CD14-positive monocyte (primary cell): Measurements from ENCODE around the gene CD46. TPM values are rescaled to one million over a fixed set of nuclear protein-coding genes. Genes with fewer than 3 reads are reported as not detected.
A peak's percentile ranks its signal among the peaks of the same experiment; 100 is the strongest.

ENCODE experiments used
- DNase-seq, 3 donors: peaks; one replicate each; pipeline ENCODE4 v3.0.0-alpha.2; 2011 to 2022
- H2AFZ ChIP-seq: 2 replicates; pipeline ENCODE4 v1.6.0; 2012; ENCODE audit warnings: mild to moderate bottlenecking, low read depth, low read length, inconsistent platforms; ENCODE audit not compliant: insufficient read depth, poor library complexity, severe bottlenecking
- H3K27ac ChIP-seq, 2 donors: 1 replicate in 1 of 2; 2 replicates in 1 of 2; pipeline ENCODE4 v1.5.1; 2012 to 2013; ENCODE audit warnings: low read length in 2 of 2, control low read depth in 1 of 2, inconsistent platforms in 1 of 2, low read depth in 1 of 2, mild to moderate bottlenecking in 1 of 2
- H3K27me3 ChIP-seq, 2 donors: one replicate each; pipeline versions ENCODE4 v1.6.0 to v1.6.1; 2011 to 2013; ENCODE audit warnings: low read length in 2 of 2; ENCODE audit not compliant: control insufficient read depth in 2 of 2, insufficient read depth in 2 of 2
- H3K36me3 ChIP-seq, 2 donors: replicated peaks in 1 of 2; 1 replicate in 1 of 2; 2 replicates in 1 of 2; pipeline versions ENCODE4 v1.5.1 to v1.6.1; 2012 to 2013; ENCODE audit warnings: low read length in 2 of 2, control low read depth in 1 of 2, inconsistent platforms in 1 of 2, mild to moderate bottlenecking in 1 of 2; ENCODE audit not compliant: insufficient read depth in 2 of 2, control insufficient read depth in 1 of 2
- H3K4me1 ChIP-seq, 2 donors: 1 replicate in 1 of 2; 2 replicates in 1 of 2; pipeline versions ENCODE4 v1.5.1 to v1.6.1; 2012 to 2013; ENCODE audit warnings: low read length in 2 of 2, control low read depth in 1 of 2, inconsistent platforms in 1 of 2, mild to moderate bottlenecking in 1 of 2, moderate library complexity in 1 of 2; ENCODE audit not compliant: insufficient read depth in 2 of 2, control insufficient read depth in 1 of 2
- H3K4me2 ChIP-seq: replicated peaks from 2 replicates; pipeline ENCODE3; 2012; ENCODE audit warnings: low read length, moderate library complexity, mild to moderate bottlenecking; ENCODE audit not compliant: poor library complexity, severe bottlenecking; ENCODE audit errors: extremely low read depth
- H3K4me3 ChIP-seq, 3 experiments: fragments of 200-600 bp in 1 of 3; sonication (generic) in 1 of 3; replicated peaks in 1 of 3; 1 replicate in 2 of 3; 2 replicates in 1 of 3; pipeline ENCODE4 v1.5.1; 2011 to 2013; ENCODE audit warnings: low read length in 3 of 3, mild to moderate bottlenecking in 3 of 3, control low read depth in 2 of 3, low read depth in 2 of 3, inconsistent platforms in 1 of 3, moderate library complexity in 1 of 3
- H3K79me2 ChIP-seq: 2 replicates; pipeline ENCODE4 v1.6.0; 2012; ENCODE audit warnings: mild to moderate bottlenecking, control low read depth, inconsistent platforms, low read length, moderate library complexity; ENCODE audit not compliant: insufficient read depth
- H3K9ac ChIP-seq: 2 replicates; pipeline ENCODE4 v1.6.0; 2017; ENCODE audit warnings: low read length, mild to moderate bottlenecking; ENCODE audit not compliant: insufficient read depth, poor library complexity, severe bottlenecking
- H3K9me3 ChIP-seq, 2 donors: replicated peaks in 1 of 2; 1 replicate in 1 of 2; 2 replicates in 1 of 2; pipeline versions ENCODE4 v1.5.1 to v1.6.1; 2012 to 2013; ENCODE audit warnings: low read length in 2 of 2, control low read depth in 1 of 2; ENCODE audit not compliant: control insufficient read depth in 1 of 2, insufficient read depth in 1 of 2
- H4K20me1 ChIP-seq: 2 replicates; pipeline ENCODE4 v1.6.0; 2012; ENCODE audit warnings: mild to moderate bottlenecking, low read length, control low read depth, moderate library complexity; ENCODE audit not compliant: insufficient read depth
- H3K27ac Mint-ChIP-seq, 7 donors: one replicate each; pipeline ENCODE4 v1.8.0; 2020; ENCODE audit warnings: mild to moderate bottlenecking in 7 of 7, mixed read lengths in 7 of 7, moderate library complexity in 6 of 7, inconsistent platforms in 2 of 7
- H3K27me3 Mint-ChIP-seq, 3 donors: one replicate each; pipeline ENCODE4 v1.8.0; 2021 to 2022; ENCODE audit warnings: low read depth in 3 of 3, mild to moderate bottlenecking in 3 of 3, mixed read lengths in 3 of 3, moderate library complexity in 3 of 3, inconsistent platforms in 1 of 3
- H3K36me3 Mint-ChIP-seq, 2 donors: one replicate each; pipeline ENCODE4 v1.8.0; 2020; ENCODE audit warnings: mixed read lengths in 2 of 2, inconsistent platforms in 1 of 2, mild to moderate bottlenecking in 1 of 2
- H3K4me1 Mint-ChIP-seq: one replicate; pipeline ENCODE4 v1.8.0; 2020; ENCODE audit warnings: mild to moderate bottlenecking, mixed read lengths
- H3K4me3 Mint-ChIP-seq, 2 donors: one replicate each; pipeline ENCODE4 v1.8.0; 2020; ENCODE audit warnings: mild to moderate bottlenecking in 2 of 2, mixed read lengths in 2 of 2, moderate library complexity in 1 of 2
- H3K9me3 Mint-ChIP-seq, 7 donors: one replicate each; pipeline ENCODE4 v1.8.0; 2020 to 2022; ENCODE audit warnings: mixed read lengths in 7 of 7, mild to moderate bottlenecking in 6 of 7, moderate library complexity in 6 of 7, inconsistent platforms in 2 of 7
- WGBS: methylation state at CpG from one replicate; pipeline ENCODE4 v1.1.5; 2013; ENCODE audit warnings: missing lambda C conversion rate; ENCODE audit not compliant: insufficient coverage; 5-methylcytosine and 5-hydroxymethylcytosine counted together
- intact Hi-C, 2 donors: fragments of 100-400 bp; cut with micrococcal nuclease; formaldehyde crosslinking; loops; one replicate each; pipeline versions ENCODE4 v1.15.0 to v1.15.1; 2023
- polyA plus RNA-seq, 3 donors: library from polyadenylated mRNA; depleted of rRNA in 1 of 3; unstranded in 2 of 3; stranded (reverse) in 1 of 3; fragments of 300-500 nt in 2 of 3; fragments of >200 nt in 1 of 3; fragmentation: Illumina TruSeq in 2 of 3; gene quantifications; 1 replicate in 2 of 3; 2 replicates in 1 of 3; pipeline ENCODE4 v1.2.3, GENCODE V29; 2012 to 2021
- TF ChIP-seq, protein P1 (sequence below): fragments of 200-600 bp; IDR thresholded peaks from one replicate; pipeline ENCODE4 v1.8.0; 2022; ENCODE audit warnings: antibody characterized with exemption, mild to moderate bottlenecking

CD46 gene
- polyA plus RNA-seq, 3 donors = 139 to 259 (median 210) TPM

DNA sequence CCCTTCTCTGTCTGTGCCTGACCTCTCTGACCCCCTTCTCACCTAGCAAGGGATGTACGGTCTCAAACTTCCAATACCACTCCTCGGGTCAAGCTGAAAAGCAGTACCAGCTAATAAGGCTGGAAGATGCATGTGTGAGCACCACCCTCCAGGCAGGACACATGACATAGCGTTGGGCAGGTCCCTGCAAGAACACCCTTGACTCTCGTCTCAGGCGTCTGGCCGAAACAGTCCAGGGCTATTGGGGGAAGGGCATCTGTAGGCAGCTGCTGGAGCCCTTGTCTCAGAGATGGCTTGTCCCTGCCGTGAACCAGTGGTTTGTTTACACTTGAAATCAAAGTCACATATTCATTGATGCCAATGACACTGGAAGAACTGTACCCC is 56.5 kb downstream of the CD46 start:
- no peak overlapping the region for H2AFZ ChIP-seq
- no peaks in the 10 kb centered on the region for H3K27me3 ChIP-seq
- peaks cover 35 to 36% of the 10 kb centered on the region in 2 donors for H3K4me1 ChIP-seq
- peaks cover 81 to 86% of the 10 kb centered on the region in 2 donors for H3K36me3 Mint-ChIP-seq
- H3K4me1 Mint-ChIP-seq = peaks cover 53% of the 10 kb centered on the region
- peaks cover 43 to 83% of the 10 kb centered on the region in 2 donors for H3K36me3 ChIP-seq
- H3K4me3 Mint-ChIP-seq = no peak overlapping the region
- H3K27ac Mint-ChIP-seq = peak overlapping the region; percentile 86 to 94 (median 92)
- peak in 1 of 3 donors; percentile 5 for DNase-seq
- no peak overlapping the region for H3K9ac ChIP-seq
- H3K27ac ChIP-seq = peak overlapping the region; percentile 84 to 86
- intact Hi-C loops = no loop called here
- H3K79me2 ChIP-seq = peaks cover 5% of the 10 kb centered on the region
- no peaks in the 10 kb centered on the region for H3K9me3 Mint-ChIP-seq
- peak overlapping the region; percentile 54 for H3K4me2 ChIP-seq
- H3K9me3 ChIP-seq = no peaks in the 10 kb centered on the region
- TF ChIP-seq, protein P1, sequence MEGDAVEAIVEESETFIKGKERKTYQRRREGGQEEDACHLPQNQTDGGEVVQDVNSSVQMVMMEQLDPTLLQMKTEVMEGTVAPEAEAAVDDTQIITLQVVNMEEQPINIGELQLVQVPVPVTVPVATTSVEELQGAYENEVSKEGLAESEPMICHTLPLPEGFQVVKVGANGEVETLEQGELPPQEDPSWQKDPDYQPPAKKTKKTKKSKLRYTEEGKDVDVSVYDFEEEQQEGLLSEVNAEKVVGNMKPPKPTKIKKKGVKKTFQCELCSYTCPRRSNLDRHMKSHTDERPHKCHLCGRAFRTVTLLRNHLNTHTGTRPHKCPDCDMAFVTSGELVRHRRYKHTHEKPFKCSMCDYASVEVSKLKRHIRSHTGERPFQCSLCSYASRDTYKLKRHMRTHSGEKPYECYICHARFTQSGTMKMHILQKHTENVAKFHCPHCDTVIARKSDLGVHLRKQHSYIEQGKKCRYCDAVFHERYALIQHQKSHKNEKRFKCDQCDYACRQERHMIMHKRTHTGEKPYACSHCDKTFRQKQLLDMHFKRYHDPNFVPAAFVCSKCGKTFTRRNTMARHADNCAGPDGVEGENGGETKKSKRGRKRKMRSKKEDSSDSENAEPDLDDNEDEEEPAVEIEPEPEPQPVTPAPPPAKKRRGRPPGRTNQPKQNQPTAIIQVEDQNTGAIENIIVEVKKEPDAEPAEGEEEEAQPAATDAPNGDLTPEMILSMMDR = no peak
- peaks cover 44% of the 10 kb centered on the region for H4K20me1 ChIP-seq
- H3K4me3 ChIP-seq = peak overlapping the region in 1 of 3 experiments; percentile 38
- no peaks in the 10 kb centered on the region for H3K27me3 Mint-ChIP-seq
- 85% methylated on average over 4 of the region's 7 CpGs for WGBS

DNA sequence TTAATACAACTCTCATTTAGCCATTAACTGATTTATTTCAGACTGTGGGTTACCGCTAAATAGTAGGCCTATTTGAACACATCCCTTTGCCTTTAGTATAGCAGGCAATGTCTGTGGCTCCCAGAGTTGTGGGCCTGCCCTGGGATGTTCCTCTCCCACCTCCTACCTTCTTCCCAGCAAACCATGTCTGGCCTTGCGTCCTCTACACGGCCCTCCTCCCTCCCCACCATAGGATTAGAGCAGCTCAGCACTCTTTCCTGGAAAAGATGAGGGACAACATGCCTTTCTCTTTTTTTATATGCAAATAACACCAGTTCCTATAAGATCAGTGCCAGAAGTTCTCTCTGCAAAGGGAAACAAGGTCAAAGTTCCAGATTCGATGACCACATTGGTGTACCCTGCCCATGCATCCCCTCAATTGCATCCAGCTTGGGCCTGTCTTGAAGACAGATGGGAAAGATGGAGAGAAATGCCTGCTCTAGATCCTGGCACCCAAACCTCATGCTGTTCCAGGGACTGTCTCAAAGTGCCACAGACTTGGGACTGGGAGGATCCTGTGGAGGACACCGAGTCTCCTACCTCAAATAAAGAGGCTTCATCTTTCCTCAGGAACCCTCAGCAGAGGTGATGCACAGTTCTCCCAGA is 57.2 kb downstream of the CD46 start:
- Histone ChIP-seq H3K4me2 (no peak overlapping the region), H3K27me3 (no peaks in the 10 kb centered on the region), H2AFZ (no peak overlapping the region), H3K27ac (peak overlapping the region in 1 of 2 donors; percentile 86), H3K9me3 (no peaks in the 10 kb centered on the region), H3K9ac (no peak overlapping the region), H3K4me3 (no peak overlapping the region), H3K4me1 (peaks cover 42 to 43% of the 10 kb centered on the region in 2 donors), H4K20me1 (peaks cover 48% of the 10 kb centered on the region), H3K36me3 (peaks cover 39 to 82% of the 10 kb centered on the region in 2 donors), H3K79me2 (peaks cover 5% of the 10 kb centered on the region)
- peaks cover 61% of the 10 kb centered on the region for H3K4me1 Mint-ChIP-seq
- intact Hi-C loops = no loop called here
- peak in 1 of 3 donors; percentile 3 for DNase-seq
- no peaks in the 10 kb centered on the region for H3K9me3 Mint-ChIP-seq
- TF ChIP-seq, protein P1 = no peak
- no peaks in the 10 kb centered on the region for H3K27me3 Mint-ChIP-seq
- 94% methylated on average over 4 of the region's 5 CpGs for WGBS
- H3K36me3 Mint-ChIP-seq = peaks cover 81 to 86% of the 10 kb centered on the region in 2 donors
- H3K27ac Mint-ChIP-seq = peak overlapping the region in 6 of 7 donors; percentile 3 to 90 (median 50)
- no peak overlapping the region for H3K4me3 Mint-ChIP-seq
